Left renal cortex interstitium (tissue), 4 donors: ENCODE data around the gene TXNL4A. TPM values are rescaled to one million over a fixed set of nuclear protein-coding genes. Genes with fewer than 3 reads are reported as not detected.

Experiments used
- DNase-seq, 4 donors: peaks; one replicate each; pipeline ENCODE4 v3.0.0-alpha.2; 2013; ENCODE audit warnings: low read depth in 4 of 4, low spot score in 2 of 4, missing footprints in 1 of 4
- polyA plus RNA-seq, 4 donors: library from polyadenylated mRNA; unstranded; fragments of 120-200 nt; gene quantifications; one replicate each; pipeline ENCODE4 v1.2.1, GENCODE V29; 2013; ENCODE audit not compliant: insufficient read length in 4 of 4

TXNL4A gene
- polyA plus RNA-seq, 4 donors, result 82.1 to 115 (median 87.9) TPM

GRCh38 chr18:79937103-79937860 is 51.1 kb downstream of the TXNL4A start:
- DNase-seq, result no peak

DNA sequence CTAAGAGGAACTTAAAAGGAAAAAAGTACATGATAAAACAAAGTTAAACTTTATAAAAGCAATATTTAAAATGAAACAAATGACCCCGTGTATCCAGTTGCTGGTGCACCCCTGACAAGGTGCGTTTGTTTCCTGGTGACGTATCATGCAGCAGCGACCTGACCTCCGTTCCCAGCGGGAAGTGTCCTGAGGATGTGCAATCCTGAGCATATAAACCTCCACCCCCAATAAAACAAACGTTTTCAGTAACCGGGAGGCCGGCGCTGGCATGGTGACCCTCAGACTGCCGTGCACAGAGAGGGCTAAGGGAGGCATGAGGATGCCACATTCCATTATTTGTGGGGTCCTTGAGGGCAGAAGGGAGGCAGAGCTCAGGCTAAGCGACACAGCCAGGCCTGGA is 51.7 kb downstream of the TXNL4A start:
- no peak for DNase-seq

GRCh38 chr18:79935925-79936324 is 52.4 kb downstream of the TXNL4A start:
- DNase-seq, result no peak

GRCh38 chr18:79935499-79935898 is 52.9 kb downstream of the TXNL4A start:
- no peak for DNase-seq

- DNase-seq, result no peak
Measured at GRCh38 chr18:79935098-79935480, 53.3 kb downstream of the TXNL4A start.

GRCh38 chr18:79934311-79935097 is 53.9 kb downstream of the TXNL4A start:
- DNase-seq, result no peak

- no peak for DNase-seq
Measured at GRCh38 chr18:79933765-79934164, 54.6 kb downstream of the TXNL4A start.

DNA sequence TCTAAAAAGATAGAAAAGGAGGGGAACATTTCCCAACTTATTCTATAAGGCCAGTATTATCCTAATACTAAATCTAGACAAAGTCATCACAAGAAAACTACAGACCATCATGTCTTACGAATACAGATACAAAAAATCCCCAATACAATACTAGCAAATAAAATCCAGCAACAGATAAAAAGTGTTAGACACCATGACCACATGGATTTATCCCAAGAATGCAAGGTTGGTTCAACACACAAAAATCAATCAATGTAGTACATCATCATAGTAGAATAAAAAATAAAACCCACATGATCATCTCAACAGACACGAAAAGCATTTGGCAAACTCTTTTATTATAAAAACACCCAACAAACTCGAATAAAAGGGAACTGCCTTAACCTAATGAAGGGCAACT is 55.5 kb downstream of the TXNL4A start:
- DNase-seq, result no peak

DNA sequence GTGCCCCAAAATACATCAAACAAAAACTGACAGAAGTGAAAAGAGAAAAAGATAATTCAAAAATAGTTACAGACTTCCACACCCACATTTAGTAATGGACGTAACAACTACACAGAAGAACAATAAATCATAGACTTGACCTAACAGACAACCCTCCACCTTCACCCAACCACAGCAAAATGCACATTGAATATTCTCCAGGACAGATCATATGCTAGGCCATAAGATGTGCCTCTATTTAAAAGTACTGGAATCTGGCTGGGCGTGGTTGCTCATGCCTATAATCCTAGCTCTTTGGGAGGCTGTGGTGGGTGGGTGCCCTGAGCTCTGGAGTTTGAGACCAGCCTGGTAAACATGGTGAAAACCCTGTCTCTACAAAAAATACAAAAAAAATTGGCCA is 56.9 kb downstream of the TXNL4A start:
- no peak for DNase-seq

- DNase-seq, result no peak
Measured at GRCh38 chr18:79930020-79930642, 58.2 kb downstream of the TXNL4A start.

GRCh38 chr18:79928563-79928960 is 59.8 kb downstream of the TXNL4A start:
- no peak for DNase-seq

- no peak for DNase-seq
Measured at GRCh38 chr18:79927607-79928562, 60.5 kb downstream of the TXNL4A start.

GRCh38 chr18:79926715-79927606 is 61.4 kb downstream of the TXNL4A start:
- no peak for DNase-seq

- no peak for DNase-seq
Measured at GRCh38 chr18:79926306-79926705, 62.1 kb downstream of the TXNL4A start.

DNA sequence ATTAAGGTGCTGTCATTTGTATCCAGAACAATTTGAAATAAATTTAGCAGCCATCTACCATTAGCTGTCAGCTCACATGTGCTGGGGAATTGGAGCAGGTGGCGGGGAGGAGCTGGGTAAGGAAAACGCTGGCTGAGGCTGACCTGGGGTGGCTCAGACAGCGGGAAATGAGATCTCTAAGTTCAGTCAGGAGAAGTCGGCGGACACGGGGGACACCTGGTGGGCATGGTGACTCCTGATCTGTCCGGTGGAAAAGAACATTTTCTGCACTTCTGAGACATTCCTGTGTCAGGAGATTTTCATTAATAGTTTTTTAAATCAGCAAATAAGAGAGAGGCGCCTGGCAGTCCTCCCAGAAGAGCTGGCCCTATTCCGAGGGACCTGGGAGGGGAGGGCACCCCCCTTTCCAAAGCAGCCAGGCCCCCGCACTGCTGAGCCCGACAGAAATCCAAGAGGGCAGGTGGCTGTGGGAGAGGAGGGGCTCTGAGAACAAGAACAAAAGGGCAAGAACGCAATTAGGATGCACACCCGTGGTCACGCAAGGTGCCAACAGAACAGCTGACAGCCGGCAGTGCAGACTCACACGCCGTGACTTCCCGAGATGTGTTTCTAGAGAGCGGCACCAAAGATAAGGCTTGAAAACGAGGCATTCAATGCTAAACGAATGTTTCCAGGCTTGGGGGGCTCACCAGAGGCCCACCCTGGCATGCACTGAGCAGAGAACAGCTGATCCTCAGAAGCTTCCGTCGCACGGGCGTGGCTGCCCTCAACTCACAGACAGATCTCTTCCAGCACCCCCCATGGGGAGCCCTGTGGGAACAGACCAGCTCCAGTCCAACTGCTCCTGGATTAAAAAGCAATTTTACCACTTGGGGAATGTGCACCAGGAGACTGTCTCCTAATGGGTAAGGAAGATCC is 63.3 kb downstream of the TXNL4A start:
- peak in 1 of 4 donors; percentile 25 for DNase-seq

- no peak for DNase-seq
Measured at GRCh38 chr18:79923896-79924585, 64.3 kb downstream of the TXNL4A start.

DNA sequence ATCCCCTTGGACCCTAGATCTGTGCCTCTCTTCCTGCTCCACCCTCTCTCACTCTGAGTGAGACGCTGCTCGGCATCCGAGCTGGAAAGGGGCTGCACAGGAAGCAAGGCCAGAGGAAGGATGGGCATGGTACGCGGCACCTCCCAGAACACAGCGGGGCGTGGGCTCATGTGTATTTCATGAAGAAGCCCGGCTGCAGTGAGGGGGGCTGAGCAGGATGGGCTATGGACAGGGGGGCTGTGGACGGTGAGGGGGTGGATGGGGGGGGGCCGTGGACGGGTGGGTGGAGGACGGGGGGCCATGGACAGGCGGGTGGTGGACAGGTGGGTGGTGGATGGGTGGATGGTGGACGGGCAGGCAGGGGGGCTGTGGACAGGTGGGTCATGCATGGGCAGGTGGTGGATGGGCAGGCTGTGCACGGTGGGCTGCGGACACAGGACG is 65.4 kb downstream of the TXNL4A start:
- no peak for DNase-seq
